ENCODE data around the gene NDUFAF8.

The NDUFAF8 gene

DNA sequence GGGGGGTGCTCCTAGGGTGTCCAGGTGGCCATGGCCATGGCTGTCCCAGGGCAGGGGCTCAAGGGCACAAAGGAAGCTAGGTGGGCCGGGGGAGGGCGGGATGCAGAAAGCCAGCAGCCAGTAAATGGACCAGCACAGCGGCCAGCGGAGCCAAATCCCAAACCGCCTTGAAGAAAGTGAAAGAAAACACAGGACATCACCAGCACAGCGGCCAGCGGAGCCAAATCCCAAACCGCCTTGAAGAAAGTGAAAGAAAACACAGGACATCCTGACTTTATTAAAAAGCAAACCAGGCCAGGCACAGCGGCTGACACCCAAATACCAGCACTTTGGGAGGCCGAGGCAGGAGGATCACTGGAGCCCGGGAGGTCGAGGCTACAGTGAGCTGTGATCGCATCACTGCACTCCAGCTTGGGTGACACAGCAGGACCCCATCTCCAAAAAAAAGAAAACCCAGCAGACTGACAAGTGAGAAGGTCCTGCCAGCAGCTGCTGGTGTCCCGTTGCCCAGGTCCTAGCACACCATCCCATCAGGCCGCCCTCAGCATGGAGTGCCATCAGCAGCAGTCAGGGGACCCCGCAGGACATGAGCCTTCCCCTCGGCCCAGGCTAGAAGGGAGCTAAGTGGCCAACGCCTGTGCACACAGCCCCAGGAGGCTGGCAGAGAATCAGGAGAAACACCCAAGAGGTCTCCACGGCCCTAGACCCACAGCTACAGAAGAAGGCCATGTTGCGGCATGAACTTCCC, 39.0 kb downstream of the NDUFAF8 start:
- no peak for DNase-seq

DNA sequence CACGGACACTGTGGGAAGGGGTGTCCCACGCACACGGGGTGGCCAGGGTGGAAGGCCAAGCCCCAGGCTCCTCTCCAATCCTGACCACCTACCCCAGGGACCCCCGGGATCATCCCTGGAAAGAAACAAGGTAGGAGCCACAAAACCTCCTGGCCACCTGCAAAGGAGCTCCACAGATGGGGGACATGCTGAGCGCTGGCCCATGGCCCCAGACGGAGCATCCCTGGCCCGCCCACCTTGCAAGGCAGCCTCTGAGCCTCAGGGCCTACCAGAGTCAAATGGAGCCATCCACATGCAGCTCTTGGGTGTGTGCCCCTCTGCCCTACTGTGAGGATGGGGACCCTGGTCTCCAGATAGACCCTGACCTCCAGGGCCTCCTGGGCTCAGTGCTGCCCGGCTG, 39.7 kb downstream of the NDUFAF8 start:
- DNase-seq, result no peak

DNA sequence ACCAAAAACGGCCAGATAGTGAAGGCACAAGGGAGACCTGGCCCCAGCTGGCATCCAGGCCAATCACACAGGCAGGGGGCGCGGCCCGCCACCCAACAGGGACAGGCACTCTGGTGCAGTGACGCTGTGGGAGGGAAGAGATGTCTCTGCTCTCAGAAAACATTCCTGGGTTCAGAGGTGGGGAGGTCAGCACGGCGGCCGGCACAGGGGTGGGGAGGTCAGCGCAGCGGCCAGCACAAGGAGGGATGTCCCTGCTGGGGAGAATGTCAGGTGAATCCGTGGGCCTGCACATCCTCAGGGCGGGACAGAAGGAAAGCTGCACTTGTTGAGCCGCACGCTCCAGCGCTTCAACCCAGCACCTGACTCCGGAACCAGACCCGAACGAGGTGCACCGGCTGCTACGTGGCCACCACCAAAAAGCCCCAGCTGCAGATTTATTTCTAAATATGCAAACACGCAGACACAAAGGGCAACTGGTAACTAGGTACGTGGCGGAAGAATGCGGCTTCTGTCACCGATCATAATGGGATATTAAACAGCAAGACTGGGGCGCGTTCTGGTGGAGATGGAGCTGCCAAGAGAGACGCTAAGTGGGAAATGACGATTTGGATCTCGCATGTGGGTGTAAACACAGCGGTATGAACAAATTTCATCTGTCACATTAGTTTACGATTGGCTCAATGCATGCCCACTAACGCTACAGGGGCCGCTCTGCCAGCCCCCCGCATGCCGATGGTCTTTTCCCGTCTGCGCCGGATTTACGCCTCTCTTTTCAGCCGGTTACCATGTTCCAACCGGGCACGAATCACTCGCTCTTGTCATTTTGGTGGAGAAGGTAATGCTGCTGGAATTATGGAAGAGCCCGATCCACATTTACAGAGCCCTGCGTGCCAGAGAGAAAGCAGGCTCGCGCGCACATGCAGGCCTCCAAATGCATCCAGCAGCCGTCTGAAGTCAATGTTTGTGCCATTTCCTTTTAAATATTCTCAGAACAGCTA, 40.5 kb downstream of the NDUFAF8 start:
- DNase-seq, result no peak

DNA sequence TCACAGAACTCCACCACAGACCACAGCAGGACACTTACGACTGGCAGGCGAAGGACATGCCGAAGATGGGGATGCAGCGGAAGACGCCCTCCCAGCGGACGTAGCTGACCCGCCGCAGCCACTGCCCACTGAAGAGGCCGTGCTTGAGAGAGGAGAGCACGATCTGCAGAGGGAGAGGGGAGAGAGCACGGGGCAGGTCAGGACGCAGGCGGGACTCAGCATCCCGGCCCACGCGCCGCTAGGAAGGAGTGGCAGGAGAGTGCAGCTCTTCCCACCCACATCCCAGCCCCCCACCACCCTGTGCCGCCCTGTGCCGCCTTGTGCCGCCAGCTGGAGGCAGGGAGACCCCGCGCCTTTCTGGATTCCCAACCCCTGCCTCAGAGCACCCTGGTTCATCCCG, 41.5 kb downstream of the NDUFAF8 start:
- DNase-seq, result no peak

DNA sequence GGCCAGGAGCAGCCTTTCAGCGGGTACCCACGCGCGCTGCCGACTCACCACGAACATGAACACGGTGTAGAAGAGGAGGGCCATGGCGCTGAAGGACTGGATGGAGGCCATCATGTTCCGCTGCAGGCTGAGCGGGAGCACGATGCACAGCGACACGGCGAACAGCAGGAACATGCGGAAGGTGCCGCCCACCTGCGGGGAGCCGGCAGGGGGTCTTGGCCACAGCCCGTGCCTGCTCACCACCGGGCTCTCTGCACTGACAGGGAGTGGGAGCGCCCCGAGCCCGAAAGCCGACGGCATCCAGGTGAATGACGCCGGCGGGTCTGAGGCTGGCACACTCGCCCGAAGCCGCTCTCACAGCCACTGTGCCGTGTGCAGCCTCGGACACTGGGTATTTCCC, 43.0 kb downstream of the NDUFAF8 start:
- DNase-seq, result no peak

GRCh38 chr17:81282876-81283275, 43.8 kb downstream of the NDUFAF8 start:
- no peak for DNase-seq

DNA sequence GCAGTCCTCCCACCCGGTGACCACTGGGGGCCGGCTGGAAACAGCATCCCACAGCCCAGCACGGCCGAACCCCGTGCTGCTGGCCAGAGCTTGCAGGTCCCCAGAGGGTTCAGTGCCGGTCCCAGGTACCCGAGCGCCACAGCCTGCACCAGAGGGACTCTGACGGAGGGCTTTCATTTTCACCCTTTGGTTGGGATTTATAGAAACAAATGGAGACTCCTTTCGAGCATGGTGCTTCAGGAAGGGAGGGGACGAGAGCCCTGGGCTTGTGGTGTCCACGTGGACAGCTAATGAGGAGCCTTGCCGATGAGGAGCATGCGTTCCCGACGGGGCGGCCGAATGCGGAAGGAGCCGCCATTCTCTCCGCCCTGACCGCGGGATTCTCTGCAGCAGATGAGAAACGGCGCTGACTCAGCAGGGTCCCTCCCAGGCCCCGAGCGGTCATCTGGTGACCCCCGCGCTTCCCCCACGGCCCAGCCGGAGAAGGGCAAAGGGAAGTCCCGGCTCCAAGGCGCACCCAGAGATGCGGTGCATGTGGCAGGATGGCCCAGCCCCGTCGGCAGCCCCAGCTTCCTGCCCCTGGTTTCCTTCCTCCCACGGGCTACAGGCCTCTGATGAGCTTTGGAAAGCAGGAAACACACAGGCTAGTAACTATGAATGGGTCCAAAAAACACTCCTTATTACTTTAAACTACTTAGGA, 46.2 kb downstream of the NDUFAF8 start:
- DNase-seq, result no peak

GRCh38 chr17:81285894-81286293, 46.8 kb downstream of the NDUFAF8 start:
- no peak for DNase-seq

- DNase-seq, result no peak
Observed at GRCh38 chr17:81286491-81287145, 47.5 kb downstream of the NDUFAF8 start.

DNA sequence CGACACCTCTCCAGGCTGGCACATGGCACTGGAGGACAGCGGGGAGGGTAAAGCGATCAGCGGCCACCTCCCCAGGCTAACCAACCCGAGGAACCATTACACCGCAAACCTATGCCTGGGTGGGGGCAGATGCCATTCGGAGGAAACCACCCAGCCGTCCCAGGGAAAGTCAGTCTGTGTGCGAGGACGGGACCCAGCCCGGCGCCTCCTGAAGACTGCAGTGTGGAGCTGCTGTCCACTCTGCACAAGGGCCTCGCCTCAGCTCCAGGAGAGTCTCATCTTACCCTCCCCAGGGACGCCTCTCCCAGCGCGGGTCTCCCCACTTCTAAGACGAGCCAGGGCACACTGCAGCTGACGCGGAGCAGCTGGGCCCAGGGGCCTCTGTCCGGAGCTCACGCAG, 48.0 kb downstream of the NDUFAF8 start:
- no peak for DNase-seq

DNA sequence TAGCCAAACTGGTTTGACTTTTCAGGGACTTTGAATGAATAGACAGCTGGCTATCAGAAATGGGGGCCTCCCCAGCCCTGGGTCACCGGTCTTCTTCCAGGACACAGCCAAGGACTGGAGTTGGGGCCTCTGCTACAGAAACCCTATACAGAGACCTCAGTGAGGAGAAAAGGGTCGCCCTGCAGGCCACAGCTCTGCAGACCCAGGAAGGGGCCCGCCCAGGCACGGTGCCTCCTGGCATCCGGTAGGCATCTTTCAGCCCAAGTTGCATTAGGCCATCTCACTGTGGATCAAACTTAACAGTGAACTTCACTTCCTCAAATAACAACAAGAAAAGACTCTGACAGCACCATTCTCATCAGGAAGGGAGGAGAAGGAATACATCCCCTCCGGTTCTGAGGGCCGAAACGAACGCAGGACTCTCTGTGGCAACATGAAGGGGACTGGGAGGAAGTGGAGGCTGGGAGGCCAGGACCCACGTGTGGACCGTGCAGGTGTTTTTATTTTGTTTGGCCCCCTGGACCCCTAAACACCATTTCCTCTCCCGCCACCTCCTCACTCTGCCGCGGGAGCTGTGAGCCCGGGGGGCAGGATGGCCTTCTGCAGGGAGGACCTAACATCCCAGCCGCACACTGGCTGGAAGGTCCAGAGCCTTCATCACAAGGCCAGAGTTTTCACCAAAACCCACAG, 48.8 kb downstream of the NDUFAF8 start:
- DNase-seq, result no peak

DNA sequence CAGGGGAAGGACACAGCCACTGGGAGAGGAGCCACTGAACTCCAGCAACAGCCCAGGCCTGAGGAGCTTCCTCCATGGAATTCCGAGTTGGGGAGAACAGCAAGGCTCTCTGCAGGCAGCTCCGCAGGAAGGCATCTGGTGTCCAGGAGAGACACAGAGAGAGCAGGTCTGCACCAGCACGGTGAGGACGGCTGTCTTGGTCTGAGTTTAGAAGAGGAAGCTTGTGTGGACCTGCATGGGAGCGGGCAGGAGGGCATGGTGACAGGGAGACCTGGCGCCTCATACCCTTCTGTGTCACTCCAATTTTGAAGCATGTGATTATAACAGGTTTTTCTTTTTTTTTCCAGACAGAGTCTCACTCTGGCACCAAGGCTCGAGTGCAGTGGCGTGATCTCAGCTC, 49.6 kb downstream of the NDUFAF8 start:
- DNase-seq, result no peak

GRCh38 chr17:81289627-81290026, 50.5 kb downstream of the NDUFAF8 start:
- no peak for DNase-seq

GRCh38 chr17:81290230-81290629, 51.1 kb downstream of the NDUFAF8 start:
- DNase-seq, result no peak

Measured in DMS79 (cell line).